HG03139 (cell line): ENCODE measurements around the gene SLC8A1.
"Not testable (repeated sequence)": the region's sequence is repeated elsewhere in the genome, so short reads cannot be mapped to it uniquely, and the experiment has no call there.

Source experiments
- ATAC-seq: cut with Tn5 transposase; IDR thresholded peaks from one replicate; pipeline ENCODE4 v1.9.1; 2021; ENCODE audit not compliant: unreplicated experiment

SLC8A1 gene

GRCh38 chr2:40093021-40093675 is 358.7 kb downstream of the SLC8A1 start:
- no peak for ATAC-seq

GRCh38 chr2:40090044-40090443 is 361.8 kb downstream of the SLC8A1 start:
- no peak for ATAC-seq

GRCh38 chr2:40087927-40088326 is 364.0 kb downstream of the SLC8A1 start:
- ATAC-seq, result no peak

GRCh38 chr2:40087434-40087833 is 364.5 kb downstream of the SLC8A1 start:
- ATAC-seq, result no peak

- ATAC-seq, result no peak
Observed at GRCh38 chr2:40085786-40086185, 366.1 kb downstream of the SLC8A1 start.

GRCh38 chr2:40073336-40073735 is 378.6 kb downstream of the SLC8A1 start:
- ATAC-seq, result not testable (repeated sequence)

- no peak for ATAC-seq
Observed at GRCh38 chr2:40072442-40073232, 379.3 kb downstream of the SLC8A1 start.

- no peak for ATAC-seq
Observed at GRCh38 chr2:40062381-40062780, 389.5 kb downstream of the SLC8A1 start.

- no peak for ATAC-seq
Observed at GRCh38 chr2:40049781-40050180, 402.1 kb downstream of the SLC8A1 start.

GRCh38 chr2:40048506-40048905 is 403.4 kb downstream of the SLC8A1 start:
- no peak for ATAC-seq

- ATAC-seq, result no peak
Observed at GRCh38 chr2:40047406-40047805, 404.5 kb downstream of the SLC8A1 start.
